Upper lobe of left lung (tissue), 6 donors: ENCODE results near the gene NDEL1. TPM values are rescaled to one million over a fixed set of nuclear protein-coding genes. Genes with fewer than 3 reads are reported as not detected.

Experiments
- ATAC-seq, 2 donors: fragments of 200-7000 bp; cut with Tn5 transposase; one replicate each; pipeline ENCODE4 v1.9.1; 2022; ENCODE audit warnings: mild to moderate bottlenecking in 2 of 2, moderate library complexity in 2 of 2; ENCODE audit not compliant: low FRiP score in 2 of 2
- DNase-seq, 2 donors: peaks; one replicate each; pipeline ENCODE4 v3.0.0-alpha.2; 2019 to 2020
- H3K27ac ChIP-seq, 4 donors: fragments of 200-600 bp; sonication (generic); one replicate each; pipeline ENCODE4 v1.5.1; 2016 to 2019
- H3K27me3 ChIP-seq, 4 donors: fragments of 200-600 bp; sonication (generic); one replicate each; pipeline ENCODE4 v1.5.1; 2017 to 2019
- H3K36me3 ChIP-seq, 4 donors: fragments of 200-600 bp; sonication (generic); one replicate each; pipeline ENCODE4 v1.5.1; 2016 to 2019
- H3K4me1 ChIP-seq, 4 donors: fragments of 200-600 bp; sonication (generic); one replicate each; pipeline ENCODE4 v1.5.1; 2018 to 2019
- H3K4me3 ChIP-seq, 4 donors: fragments of 200-600 bp; sonication (generic); one replicate each; pipeline ENCODE4 v1.5.1; 2017 to 2019; ENCODE audit warnings: mild to moderate bottlenecking in 2 of 4, moderate library complexity in 1 of 4
- H3K9me3 ChIP-seq, 4 donors: fragments of 200-600 bp; sonication (generic); one replicate each; pipeline ENCODE4 v1.5.1; 2018 to 2019
- EP300 ChIP-seq, 4 donors: sonication (generic); formaldehyde crosslinking; IDR thresholded peaks; one replicate each; pipeline ENCODE4 v1.5.1; 2017; ENCODE audit warnings: antibody characterized with exemption in 4 of 4, control low read depth in 2 of 4
- POLR2A ChIP-seq, 4 donors: fragments of 450-650 bp; IDR thresholded peaks; one replicate each; pipeline ENCODE4 v1.5.1; 2016 to 2017; ENCODE audit warnings: antibody characterized with exemption in 4 of 4, mild to moderate bottlenecking in 2 of 4
- POLR2AphosphoS5 ChIP-seq, 2 donors: sonication (generic); formaldehyde crosslinking; IDR thresholded peaks; one replicate each; pipeline ENCODE4 v1.5.1; 2017; ENCODE audit warnings: antibody characterized with exemption in 2 of 2
- WGBS, 2 donors: methylation state at CpG; one replicate each; pipeline ENCODE4 v1.1.5; 2017 to 2018; 5-methylcytosine and 5-hydroxymethylcytosine counted together
- total RNA-seq, 6 donors: library from RNA; depleted of rRNA in 4 of 6; stranded (reverse); fragments of >200 nt in 4 of 6; gene quantifications; one replicate each; pipeline versions ENCODE4 v1.1.0 to v1.2.1, GENCODE V29; 2016 to 2021
- TF ChIP-seq, protein P1 (sequence below), 6 experiments: fragments of 450-650 bp in 4 of 6; fragments of 200-600 bp in 2 of 6; sonication (generic) in 2 of 6; IDR thresholded peaks; one replicate each; pipeline ENCODE4 v1.5.1; 2016 to 2019; ENCODE audit warnings: antibody characterized with exemption in 6 of 6
- donor health status: DM: no; HTN: no; CAD: no; lungs with moderate emphysema.
- donor health status: DM: no; HTN: yes; CAD: no; lungs with severe emphysema.

Gene NDEL1
- total RNA-seq, 6 donors from 2014 or later: 62.3 to 138 (median 85.4) TPM

DNA sequence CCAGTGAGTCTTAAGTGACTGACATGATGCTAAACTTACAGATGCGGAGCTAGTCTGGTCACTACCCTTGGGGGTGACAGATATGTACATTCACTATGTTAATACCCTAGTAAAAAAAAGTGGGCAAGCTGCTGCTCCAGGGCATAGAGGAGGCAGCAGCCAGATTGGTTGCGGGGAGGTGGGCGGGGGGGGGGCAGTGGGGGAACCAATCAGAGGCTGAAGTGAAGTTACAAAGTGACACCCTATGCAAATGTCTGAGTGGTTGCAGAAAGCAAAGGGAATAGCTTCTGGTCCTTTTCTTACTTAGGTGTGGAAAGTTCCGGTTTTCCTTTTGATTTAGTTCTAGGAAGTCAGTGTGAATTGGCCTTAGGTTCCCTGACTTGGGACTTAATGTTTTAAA lies 12.1 kb downstream of the NDEL1 start:
- WGBS, 2 donors: 64 to 69% methylated on average over 4 of the region's 4 CpGs
- no peak for DNase-seq
- Histone ChIP-seq H3K4me1 (peaks cover 9 to 37% (median 20%) of the 10 kb centered on the region in 4 donors), H3K27me3 (no peaks in the 10 kb centered on the region), H3K9me3 (no peaks in the 10 kb centered on the region), H3K27ac (peak overlapping the region; percentile 26 to 73 (median 48)), H3K36me3 (peaks cover 16 to 86% (median 44%) of the 10 kb centered on the region in 4 donors), H3K4me3 (no peak overlapping the region)
- TF ChIP-seq EP300 (IDR thresholded peaks at IDR 0.05) (no peak), POLR2AphosphoS5 (IDR thresholded peaks at IDR 0.05) (no peak), POLR2A (IDR thresholded peaks at IDR 0.05) (no peak)
- TF ChIP-seq, protein P1, sequence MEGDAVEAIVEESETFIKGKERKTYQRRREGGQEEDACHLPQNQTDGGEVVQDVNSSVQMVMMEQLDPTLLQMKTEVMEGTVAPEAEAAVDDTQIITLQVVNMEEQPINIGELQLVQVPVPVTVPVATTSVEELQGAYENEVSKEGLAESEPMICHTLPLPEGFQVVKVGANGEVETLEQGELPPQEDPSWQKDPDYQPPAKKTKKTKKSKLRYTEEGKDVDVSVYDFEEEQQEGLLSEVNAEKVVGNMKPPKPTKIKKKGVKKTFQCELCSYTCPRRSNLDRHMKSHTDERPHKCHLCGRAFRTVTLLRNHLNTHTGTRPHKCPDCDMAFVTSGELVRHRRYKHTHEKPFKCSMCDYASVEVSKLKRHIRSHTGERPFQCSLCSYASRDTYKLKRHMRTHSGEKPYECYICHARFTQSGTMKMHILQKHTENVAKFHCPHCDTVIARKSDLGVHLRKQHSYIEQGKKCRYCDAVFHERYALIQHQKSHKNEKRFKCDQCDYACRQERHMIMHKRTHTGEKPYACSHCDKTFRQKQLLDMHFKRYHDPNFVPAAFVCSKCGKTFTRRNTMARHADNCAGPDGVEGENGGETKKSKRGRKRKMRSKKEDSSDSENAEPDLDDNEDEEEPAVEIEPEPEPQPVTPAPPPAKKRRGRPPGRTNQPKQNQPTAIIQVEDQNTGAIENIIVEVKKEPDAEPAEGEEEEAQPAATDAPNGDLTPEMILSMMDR (IDR thresholded peaks at IDR 0.05): no peak
- no peak for ATAC-seq

DNA sequence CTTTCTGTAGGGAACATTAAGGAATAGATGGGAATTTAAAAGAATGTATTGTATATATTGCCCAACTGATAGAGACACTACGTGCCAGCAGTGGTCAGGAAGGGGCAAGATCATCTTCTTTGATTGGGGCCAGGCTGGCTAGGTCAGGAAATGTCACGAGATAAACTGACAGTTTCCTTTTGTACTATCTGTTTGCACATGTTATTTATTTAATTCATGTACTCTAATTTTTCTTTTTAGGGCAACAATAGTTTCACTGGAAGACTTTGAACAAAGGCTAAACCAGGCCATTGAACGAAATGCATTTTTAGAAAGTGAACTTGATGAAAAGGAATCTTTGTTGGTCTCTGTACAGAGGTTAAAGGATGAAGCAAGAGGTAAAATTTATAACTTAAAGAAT lies 12.6 kb downstream of the NDEL1 start:
- no peak for ATAC-seq
- H3K36me3 ChIP-seq: peaks cover 16 to 91% (median 49%) of the 10 kb centered on the region in 4 donors
- peaks cover 4 to 32% (median 15%) of the 10 kb centered on the region in 4 donors for H3K4me1 ChIP-seq
- TF ChIP-seq POLR2AphosphoS5 (IDR thresholded peaks at IDR 0.05): peak in 1 of 2 donors; percentile 51
- TF ChIP-seq, protein P1 (IDR thresholded peaks at IDR 0.05): no peak
- no peak for TF ChIP-seq POLR2A (IDR thresholded peaks at IDR 0.05)
- peak in 2 of 4 donors; percentile 48 to 72 for TF ChIP-seq EP300 (IDR thresholded peaks at IDR 0.05)
- no peaks in the 10 kb centered on the region for H3K9me3 ChIP-seq
- 54 to 60% methylated on average over 3 of the region's 3 CpGs for WGBS, 2 donors
- H3K27ac ChIP-seq: peak overlapping the region; percentile 40 to 73 (median 55)
- H3K27me3 ChIP-seq: no peaks in the 10 kb centered on the region
- no peak overlapping the region for H3K4me3 ChIP-seq
- DNase-seq: no peak

DNA sequence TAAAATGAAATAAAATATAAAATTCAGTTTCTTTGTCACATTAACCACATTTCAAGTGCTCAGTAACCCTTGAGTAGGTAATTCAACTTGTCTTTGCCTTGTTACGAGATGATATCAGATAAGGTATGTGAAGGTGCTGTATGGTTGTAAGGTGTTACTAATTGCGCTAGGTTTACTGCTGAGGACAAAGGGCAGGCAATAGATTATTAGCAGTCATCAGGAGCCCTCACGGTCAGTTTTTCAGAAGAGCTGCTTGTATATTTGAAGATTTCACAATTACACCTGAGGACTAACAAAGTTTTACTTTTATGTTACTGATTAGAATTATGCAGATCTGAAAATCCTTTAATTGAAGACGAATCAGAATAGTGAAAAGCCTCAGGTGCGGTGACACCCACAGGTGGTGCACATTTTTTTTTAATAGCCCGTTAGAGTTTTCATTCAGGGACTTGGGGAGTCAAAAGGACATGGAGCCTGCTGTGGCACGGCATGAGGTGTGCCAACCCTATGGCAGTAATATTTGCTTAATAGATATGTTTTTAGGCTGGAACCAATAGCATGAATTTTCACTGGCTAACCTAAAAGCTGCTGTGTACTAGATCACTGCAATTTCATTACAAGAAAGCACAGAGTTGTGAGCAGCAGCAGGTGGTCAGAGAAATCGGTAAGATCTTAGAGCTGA lies 16.4 kb downstream of the NDEL1 start:
- H3K27ac ChIP-seq: no peak overlapping the region
- no peak for TF ChIP-seq EP300 (IDR thresholded peaks at IDR 0.05)
- TF ChIP-seq, protein P1 (IDR thresholded peaks at IDR 0.05): no peak
- TF ChIP-seq POLR2A (IDR thresholded peaks at IDR 0.05): no peak
- TF ChIP-seq POLR2AphosphoS5 (IDR thresholded peaks at IDR 0.05): no peak
- no peak overlapping the region for H3K4me3 ChIP-seq
- no peaks in the 10 kb centered on the region for H3K9me3 ChIP-seq
- H3K4me1 ChIP-seq: peaks cover 0 to 16% (median 4%) of the 10 kb centered on the region in 4 donors
- 85 to 87% methylated on average over 8 of the region's 8 CpGs for WGBS, 2 donors
- DNase-seq (no peak), ATAC-seq (no peak)
- peaks cover 29 to 96% (median 64%) of the 10 kb centered on the region in 4 donors for H3K36me3 ChIP-seq
- H3K27me3 ChIP-seq: no peaks in the 10 kb centered on the region

DNA sequence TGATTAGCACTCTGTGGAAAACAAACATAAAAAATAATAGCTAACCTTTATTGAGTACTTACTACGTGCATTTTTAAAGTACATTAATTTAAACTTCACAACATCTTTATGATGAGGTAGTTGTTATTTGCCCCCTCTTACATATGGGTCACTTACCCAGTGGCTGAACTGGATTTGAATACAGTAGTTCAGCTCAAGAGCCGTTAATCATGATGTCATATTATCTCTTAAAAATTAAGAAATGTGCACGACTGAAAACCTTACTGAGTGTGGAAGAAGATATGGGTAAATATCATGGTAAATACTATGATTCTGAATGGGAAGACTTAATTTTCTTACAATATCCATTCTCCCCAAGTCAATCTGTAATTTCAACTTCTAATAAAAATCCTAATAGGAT lies 17.6 kb downstream of the NDEL1 start:
- peaks cover 34 to 98% (median 68%) of the 10 kb centered on the region in 4 donors for H3K36me3 ChIP-seq
- 79 to 89% methylated on average over 3 of the region's 3 CpGs for WGBS, 2 donors
- no peaks in the 10 kb centered on the region for H3K9me3 ChIP-seq
- TF ChIP-seq, protein P1 (IDR thresholded peaks at IDR 0.05): no peak
- TF ChIP-seq EP300 (IDR thresholded peaks at IDR 0.05) (no peak), POLR2A (IDR thresholded peaks at IDR 0.05) (no peak), POLR2AphosphoS5 (IDR thresholded peaks at IDR 0.05) (no peak)
- H3K4me1 ChIP-seq: peaks cover 0 to 9% (median 4%) of the 10 kb centered on the region in 4 donors
- ATAC-seq (no peak), DNase-seq (no peak)
- no peak overlapping the region for H3K4me3 ChIP-seq
- no peaks in the 10 kb centered on the region for H3K27me3 ChIP-seq
- H3K27ac ChIP-seq: no peak overlapping the region
